ENCODE measurements around the gene DLG1. TPM values are rescaled to one million over a fixed set of nuclear protein-coding genes. Genes with fewer than 3 reads are reported as not detected.

DLG1 gene
- polyA plus RNA-seq, 4 donors, result 68.7 to 98.7 (median 88.6) TPM

- no peak for DNase-seq (ENCODE audit: low read depth in 4 of 4, low spot score in 3 of 4)
Measured at GRCh38 chr3:197006860-197007259, 291.6 kb downstream of the DLG1 start.

GRCh38 chr3:197006446-197006845 lies 292.0 kb downstream of the DLG1 start:
- DNase-seq (ENCODE audit: low read depth in 4 of 4, low spot score in 3 of 4), result no peak

- no peak for DNase-seq (ENCODE audit: low read depth in 4 of 4, low spot score in 3 of 4)
Measured at GRCh38 chr3:197003461-197004385, 294.7 kb downstream of the DLG1 start.

GRCh38 chr3:197002701-197003454 lies 295.5 kb downstream of the DLG1 start:
- no peak for DNase-seq (ENCODE audit: low read depth in 4 of 4, low spot score in 3 of 4)

- no peak for DNase-seq (ENCODE audit: low read depth in 4 of 4, low spot score in 3 of 4)
Measured at GRCh38 chr3:197001972-197002700, 296.3 kb downstream of the DLG1 start.

GRCh38 chr3:197001106-197001971 lies 297.1 kb downstream of the DLG1 start:
- no peak for DNase-seq (ENCODE audit: low read depth in 4 of 4, low spot score in 3 of 4)

- no peak for DNase-seq (ENCODE audit: low read depth in 4 of 4, low spot score in 3 of 4)
Measured at GRCh38 chr3:197000211-197000610, 298.2 kb downstream of the DLG1 start.

GRCh38 chr3:196998966-196999760 lies 299.2 kb downstream of the DLG1 start:
- no peak for DNase-seq (ENCODE audit: low read depth in 4 of 4, low spot score in 3 of 4)

GRCh38 chr3:196997311-196997710 lies 301.1 kb downstream of the DLG1 start:
- no peak for DNase-seq (ENCODE audit: low read depth in 4 of 4, low spot score in 3 of 4)

- DNase-seq (ENCODE audit: low read depth in 4 of 4, low spot score in 3 of 4), result no peak
Measured at GRCh38 chr3:196996454-196997265, 301.8 kb downstream of the DLG1 start.

GRCh38 chr3:196995646-196996355 lies 302.6 kb downstream of the DLG1 start:
- no peak for DNase-seq (ENCODE audit: low read depth in 4 of 4, low spot score in 3 of 4)

- DNase-seq (ENCODE audit: low read depth in 4 of 4, low spot score in 3 of 4), result no peak
Measured at GRCh38 chr3:196995027-196995426, 303.4 kb downstream of the DLG1 start.

- no peak for DNase-seq (ENCODE audit: low read depth in 4 of 4, low spot score in 3 of 4)
Measured at GRCh38 chr3:196994056-196994455, 304.4 kb downstream of the DLG1 start.
